Measurements from ENCODE around the gene STAG1.
"Not testable (repeated sequence)": the region's sequence is repeated elsewhere in the genome, so short reads cannot be mapped to it uniquely, and the experiment has no call there.

The STAG1 gene

DNA sequence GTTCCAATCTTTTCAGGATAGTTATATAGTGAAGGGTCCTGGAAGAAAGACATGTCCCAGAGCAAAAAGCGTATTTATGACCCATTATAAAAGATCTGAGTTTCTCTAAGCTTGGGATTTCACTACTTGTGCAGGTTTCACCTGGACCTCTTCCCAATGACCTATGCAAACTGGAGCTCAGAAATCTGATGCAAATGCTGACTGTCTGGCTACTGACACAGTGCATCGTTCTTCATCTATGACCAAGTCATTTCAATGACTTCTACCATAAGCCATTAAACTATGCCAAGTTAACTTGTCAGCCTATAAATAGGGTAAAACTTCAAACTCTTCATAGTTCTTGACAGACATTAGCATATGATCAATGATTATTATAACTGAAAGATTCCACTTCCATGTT, 11.1 kb downstream of the STAG1 start:
- DNase-seq = no peak

DNA sequence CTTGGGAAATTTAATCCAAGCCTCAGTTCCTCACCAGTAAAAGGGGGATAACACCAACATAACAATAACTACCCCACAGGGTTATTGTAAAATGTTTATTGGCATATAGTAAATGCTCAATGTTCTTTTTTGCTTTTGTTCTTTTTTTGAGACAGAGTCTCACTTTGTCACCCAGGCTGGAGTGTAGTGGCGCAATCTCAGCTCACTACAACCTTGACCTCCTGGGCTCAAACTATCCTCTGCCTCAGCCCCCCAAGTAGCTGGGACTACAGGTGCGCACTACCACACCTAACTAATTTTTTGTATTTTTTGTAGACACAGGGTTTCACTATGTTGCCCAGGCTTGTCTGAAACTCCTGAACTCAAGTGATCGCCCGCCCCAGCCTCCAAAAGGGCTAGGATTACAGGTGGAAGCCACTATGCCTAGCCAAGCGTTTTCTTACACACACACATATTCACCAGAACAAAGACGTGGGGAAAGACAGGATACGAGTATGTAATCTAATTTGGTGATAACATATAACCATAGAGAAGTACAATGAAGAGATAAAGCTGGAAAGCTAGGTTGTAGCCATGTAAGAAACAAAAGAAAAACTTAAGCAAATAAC, 11.7 kb downstream of the STAG1 start:
- DNase-seq = no peak

DNA sequence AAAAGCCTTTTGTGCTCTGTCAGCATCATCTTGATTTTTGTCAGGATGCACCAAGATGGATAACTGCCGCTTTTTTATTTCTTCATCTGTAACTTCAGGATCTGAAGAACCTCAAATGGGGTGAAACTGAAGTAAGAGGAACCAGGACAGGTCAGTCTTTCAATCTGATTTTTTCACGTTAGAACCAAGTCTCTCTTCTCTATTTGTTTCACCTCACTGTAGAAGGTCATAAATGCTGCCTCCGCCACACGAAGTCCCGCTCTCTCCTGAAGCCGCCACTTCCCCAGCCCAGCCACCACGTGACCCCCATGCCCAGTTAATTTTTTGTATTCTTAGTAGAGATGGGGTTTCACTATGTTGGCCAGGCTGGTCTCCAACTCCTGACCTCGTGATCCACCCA, 15.2 kb downstream of the STAG1 start:
- not testable (repeated sequence) for DNase-seq

DNA sequence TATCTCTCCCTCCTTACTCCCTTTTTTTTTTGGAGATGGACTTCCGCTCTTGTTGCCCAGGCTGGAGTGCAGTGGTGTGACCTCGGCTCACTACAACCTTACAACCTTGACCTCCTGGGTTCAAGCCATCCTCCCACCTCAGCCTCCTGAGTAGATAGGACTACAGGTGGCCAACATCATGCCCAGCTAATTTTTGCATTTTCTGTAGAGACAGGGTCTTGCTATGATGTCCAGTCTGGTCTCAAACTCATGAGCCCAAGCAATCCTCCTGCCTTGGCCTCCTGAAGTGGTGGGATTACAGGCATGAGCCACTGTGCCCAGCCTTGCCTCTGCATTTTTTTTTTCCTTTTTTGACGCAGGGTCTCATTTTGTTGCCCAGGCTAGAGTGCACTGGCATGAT, 17.1 kb downstream of the STAG1 start:
- DNase-seq = no peak

DNA sequence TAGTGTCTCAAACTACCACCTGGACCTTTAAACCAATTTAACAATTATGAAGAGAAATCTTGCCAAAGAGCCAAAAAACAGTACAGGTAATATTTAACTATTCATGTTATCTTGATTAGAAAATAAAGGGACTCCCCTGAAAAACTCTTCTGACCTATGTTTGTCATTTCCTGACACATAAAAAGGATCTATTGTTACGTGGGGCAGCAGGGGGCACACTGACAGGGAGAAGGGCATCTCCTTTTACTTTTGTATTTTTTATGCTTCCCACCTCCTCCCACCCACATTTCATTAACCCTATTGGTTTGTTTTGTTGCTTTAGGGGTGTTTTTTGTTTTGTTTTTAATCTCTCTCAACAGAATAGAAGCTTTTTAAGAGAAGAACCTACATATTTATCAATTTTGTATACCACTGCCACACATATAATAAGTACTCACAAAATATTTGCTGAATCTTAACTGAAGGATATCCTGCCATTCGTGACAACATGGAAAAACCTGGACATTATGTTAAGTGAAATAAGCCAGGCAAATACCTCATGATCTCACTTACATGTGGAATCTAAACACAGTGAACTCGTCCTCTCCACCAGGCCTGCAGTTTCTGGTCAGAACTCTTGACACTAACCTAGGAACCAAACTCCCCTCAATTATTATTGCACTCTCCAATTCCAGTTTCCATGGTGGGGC, 17.7 kb downstream of the STAG1 start:
- DNase-seq = no peak

DNA sequence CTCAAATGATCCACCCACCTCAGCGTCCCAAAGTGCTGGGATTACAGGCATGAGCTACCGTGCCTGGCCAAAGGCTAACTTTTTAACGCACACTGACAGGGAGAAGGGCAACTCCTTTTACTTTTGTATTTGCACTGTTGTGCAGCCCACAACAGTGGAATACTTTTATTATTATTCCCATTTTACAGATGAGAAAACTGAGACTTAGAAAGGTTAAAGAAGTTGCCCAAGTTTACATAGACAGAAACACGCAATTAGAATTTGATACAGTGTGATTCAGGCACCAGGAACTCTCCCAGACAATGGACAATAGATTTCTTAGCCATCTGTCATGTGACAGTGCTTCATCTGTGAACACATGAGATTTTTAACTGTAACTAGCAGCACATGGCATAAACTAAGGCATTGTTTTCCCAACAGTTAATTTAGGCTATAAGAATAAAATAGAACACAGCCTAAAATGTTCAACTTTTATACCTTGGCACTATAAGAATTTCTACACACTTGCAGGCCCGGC, 18.8 kb downstream of the STAG1 start:
- DNase-seq = no peak

DNA sequence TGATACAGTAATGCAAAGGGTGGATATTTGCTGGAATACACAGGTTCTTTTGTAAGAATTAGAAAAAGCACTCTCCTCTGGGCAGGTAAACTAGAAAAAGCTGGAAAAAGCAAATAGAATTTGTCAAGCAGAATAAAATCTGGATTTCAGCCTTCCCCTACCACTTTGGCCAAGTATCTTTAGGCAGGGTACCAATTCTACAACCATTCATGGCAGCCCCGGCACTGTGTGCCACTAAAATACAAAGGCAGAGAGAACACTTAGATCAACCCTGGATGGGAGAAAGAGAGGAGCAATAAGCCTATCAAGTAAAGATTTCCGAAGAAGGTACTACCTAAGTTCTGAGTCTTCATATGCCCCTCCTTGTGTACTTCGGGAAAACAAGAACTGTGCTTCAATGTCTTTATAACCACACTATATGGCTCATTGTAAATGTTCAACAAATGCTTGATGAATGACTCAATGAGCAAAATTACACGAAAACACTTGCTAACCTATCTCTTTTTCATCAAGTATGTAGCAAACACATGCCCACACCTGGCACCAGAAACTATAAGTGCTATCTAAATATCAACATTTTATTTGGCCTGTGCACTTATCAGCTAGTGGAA, 20.8 kb downstream of the STAG1 start:
- no peak for DNase-seq

DNA sequence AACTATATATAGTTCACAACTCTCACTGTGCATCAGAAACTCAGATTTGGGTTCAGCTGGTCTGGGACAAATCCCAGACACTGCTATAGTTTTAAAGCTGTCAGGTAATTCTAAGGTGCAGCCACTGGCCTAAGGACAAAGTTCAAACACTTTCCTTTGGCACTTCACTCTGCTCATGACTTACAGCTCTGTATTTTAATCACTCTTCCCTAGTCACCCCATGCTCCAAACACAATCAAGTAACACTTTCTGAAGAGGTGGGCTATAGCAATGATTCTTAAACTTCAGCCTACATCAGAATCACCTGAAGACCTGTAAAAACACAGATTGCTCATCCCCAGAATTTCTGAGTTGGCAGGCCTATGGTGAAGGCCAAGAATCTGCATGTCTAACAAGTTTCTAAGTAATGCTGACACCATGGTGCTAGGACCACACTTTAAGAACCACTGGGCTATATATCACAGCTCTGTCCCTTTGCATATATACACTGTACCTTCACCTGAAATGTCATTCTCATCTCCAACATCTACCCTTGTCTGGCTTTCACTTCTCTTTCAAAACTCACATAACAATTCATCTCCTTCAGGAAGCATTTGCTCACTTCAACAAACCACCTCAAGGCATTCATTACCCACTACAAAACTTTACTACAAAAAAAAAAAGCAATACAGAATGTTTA, 21.4 kb downstream of the STAG1 start:
- no peak for DNase-seq

DNA sequence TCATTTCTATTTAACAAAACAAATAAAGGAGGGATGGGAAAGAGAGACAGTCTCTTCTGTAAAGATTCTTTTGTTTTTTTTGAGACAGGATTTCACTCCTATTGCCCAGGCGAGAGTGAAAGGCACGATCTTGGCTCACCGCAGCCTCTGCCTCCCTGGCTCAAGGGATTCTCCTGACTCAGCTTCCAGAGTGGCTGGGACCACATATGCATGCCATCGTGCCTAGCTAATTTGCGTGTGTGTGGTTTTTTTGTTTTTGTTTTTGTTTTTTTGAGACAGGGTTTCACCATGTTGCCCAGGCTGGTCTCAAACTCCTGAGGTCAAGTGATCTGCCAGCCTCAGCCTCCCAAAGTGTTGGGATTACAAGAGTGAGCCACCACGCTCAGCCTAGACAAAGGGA, 23.3 kb downstream of the STAG1 start:
- no peak for DNase-seq

DNA sequence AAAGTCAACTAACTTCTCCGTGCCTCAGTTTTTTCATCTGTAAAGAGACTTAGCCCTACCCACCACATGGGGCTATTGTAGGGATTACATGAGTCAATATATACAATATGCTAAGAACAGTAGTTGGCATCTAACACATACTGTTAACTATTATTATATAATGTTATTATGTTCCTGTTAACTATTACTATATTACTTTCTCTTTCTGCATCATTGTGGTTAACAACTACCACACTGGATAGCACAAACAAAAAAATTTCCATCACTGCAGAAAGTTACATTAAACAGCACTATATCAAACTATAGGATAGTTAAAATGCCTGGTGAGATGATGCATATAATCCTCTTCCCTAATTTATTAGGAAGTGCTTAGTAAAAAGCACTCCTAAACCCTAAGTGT, 23.7 kb downstream of the STAG1 start:
- DNase-seq = no peak

DNA sequence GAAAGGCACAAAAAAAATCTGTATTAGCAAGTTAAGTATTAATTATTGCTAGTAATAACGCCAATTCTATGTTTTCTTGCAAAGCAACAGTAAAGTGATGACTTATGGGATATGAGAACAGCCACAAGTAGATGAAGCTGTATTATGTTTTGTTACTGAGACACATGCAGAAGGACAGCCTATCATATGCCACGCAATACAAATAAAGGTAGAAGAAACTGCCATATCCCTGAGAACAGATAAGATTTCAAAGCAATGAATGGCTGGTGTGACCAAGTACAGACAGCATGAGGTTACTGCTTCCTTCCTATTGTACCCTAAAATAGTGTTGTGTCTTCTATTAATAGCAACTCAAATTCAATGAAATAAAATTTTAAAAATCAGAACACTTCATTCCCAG, 26.7 kb downstream of the STAG1 start:
- DNase-seq = no peak

DNA sequence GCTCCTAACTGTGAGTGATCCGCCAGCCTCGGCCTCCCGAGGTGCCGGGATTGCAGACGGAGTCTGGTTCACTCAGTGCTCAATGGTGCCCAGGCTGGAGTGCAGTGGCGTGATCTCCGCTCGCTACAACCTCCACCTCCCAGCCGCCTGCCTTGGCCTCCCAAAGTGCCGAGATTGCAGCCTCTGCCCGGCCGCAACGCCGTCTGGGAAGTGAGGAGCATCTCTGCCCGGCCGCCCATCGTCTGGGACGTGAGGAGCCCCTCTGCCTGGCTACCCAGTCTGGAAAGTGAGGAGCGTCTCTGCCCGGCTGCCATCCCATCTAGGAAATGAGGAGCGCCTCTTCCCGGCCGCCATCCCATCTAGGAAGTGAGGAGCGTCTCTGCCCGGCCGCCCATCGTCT, 29.3 kb downstream of the STAG1 start:
- DNase-seq = not testable (repeated sequence)

DNA sequence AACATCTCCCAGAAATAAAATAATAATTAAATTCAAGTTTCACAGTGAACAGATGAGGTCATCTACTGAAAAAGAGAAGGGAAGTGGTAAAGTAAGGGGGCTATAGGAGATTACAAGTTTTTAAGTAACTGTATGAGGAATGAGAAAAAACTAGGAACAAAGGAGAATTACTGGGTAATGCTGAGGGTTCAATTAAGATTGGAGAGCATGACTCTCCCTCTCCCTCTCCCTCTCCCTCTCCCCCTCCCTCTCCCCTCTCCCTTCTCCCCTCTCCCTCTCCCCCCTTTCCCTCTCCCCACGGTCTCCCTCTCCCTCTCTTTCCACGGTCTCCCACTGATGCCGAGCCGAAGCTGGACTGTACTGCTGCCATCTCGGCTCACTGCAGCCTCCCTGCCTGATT, 29.8 kb downstream of the STAG1 start:
- not testable (repeated sequence) for DNase-seq

DNA sequence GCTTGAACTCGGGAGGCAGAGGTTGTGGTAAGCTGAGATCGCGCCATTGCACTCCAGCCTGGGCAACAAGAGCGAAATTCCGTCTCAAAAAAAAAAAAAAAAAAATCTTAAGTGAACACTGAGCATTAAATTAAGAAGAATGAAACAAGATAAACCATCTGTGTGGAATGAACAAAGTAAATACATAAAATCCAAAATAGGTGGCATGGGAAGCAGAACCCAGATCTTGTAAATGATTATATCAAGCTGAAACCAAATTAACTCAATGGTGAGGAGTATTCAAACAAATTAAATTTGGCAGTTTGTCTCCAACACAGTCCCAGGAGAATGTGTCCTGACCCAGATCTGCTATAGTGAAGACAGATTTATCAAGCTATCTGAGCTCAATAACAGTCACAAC, 32.1 kb downstream of the STAG1 start:
- no peak for DNase-seq

DNA sequence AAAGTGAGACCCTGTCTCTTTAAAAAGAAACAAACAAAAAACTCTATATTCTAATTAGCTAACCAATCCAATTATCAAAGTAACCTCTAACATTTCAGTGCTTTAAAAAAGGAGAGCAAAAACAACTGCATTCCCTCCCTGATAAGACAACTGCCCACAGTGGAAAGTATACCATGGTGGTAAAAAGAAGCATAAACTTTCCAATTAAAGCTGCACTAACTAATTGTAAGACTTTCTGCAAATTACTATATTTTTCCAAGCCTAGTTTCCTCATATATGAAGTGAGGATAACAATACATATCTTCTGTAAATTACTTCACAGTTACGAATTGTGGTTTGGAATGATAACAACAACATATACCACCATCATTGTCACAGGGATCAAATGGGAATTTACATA, 35.5 kb downstream of the STAG1 start:
- no peak for DNase-seq

DNA sequence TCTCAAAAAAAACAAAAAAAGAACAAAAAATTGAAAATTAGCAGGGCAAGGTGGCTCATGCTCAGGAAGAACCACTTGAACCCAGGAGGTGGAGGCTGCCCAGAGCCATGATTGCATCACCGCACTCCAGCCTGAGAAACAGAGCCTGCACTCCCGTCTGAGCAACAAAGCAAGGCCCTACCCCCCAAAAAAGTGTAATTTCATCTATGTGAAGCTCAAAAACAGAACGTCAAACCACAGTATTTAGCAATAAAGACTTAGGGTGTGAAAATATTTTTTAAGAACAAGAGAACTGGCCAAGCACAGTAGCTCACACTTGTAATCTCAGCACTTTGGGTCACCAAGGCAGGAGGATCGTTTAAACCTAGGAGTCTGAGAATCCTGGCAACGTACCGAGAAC, 38.2 kb downstream of the STAG1 start:
- DNase-seq = no peak

DNA sequence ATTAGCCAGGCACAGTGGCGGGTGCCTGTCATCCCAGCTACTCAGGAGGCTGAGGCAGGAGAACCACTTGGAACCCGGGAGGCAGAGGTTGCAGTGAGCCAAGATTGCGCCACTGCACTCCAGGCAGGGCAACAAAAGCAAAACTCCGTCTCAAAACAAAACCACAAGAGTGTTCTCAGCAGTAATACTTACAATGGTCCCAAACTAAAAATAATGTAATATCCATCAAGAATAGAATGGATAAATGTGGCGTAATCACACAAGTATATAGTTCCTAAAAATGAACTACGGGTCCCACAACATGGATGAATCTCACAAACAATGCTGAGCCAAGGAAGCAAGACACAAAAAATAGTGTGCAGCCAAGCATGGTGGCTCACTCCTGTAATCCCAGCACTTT, 39.2 kb downstream of the STAG1 start:
- no peak for DNase-seq

DNA sequence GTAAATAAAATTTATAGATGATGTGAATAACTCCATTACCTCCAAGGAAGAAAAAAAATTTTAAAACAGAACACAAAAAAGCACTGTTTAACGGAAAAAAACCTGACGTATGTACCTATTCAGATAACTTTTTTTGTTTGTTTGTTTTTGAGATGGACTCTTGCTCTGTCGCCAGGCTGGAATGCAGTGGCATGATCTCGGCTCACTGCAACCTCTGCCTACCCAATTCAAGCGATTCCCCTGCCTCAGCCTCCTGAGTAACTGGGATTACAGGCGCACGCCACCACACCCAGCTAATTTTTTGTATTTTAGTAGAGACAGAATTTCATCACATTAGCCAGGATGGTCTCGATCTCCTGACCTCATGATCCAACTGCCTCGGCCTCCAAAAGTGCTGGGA, 40.3 kb downstream of the STAG1 start:
- DNase-seq = not testable (repeated sequence)

DNA sequence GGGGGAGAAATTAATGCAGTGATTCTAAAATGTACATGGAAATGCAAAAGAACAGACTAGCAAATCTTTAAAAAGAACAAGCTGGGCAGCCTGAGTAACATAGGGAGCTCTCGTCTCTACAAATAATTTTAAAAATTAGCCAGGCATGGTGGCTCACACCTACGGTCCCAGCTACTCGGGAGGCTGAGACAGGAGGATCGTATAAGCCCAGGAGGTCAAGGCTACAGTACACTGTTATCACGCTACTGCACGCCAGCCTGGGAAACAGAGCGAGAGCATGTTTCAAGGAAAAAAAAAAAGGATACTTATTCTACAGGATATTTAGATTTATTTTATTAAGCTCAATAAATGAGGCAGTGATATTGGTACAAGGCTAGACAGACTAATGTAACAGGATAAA, 40.9 kb downstream of the STAG1 start:
- no peak for DNase-seq

DNA sequence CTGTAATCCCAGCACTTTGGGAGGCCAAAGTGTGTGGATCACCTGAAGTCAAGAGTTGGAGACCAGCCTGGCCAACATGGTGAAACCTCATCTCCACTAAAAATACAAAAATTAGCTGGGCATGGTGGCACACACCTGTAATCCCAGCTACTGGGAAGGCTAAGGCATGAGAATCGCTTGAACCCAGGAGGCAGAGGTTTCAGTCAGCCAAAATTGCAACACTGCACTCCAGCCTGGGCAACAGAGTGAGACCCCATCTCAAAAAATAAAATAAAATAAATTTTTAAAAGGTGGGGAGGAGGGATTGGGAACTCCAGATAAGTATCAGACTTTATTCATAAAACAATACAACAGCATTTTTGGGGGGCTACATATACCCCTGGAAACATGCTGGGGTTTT, 42.4 kb downstream of the STAG1 start:
- not testable (repeated sequence) for DNase-seq

DNA sequence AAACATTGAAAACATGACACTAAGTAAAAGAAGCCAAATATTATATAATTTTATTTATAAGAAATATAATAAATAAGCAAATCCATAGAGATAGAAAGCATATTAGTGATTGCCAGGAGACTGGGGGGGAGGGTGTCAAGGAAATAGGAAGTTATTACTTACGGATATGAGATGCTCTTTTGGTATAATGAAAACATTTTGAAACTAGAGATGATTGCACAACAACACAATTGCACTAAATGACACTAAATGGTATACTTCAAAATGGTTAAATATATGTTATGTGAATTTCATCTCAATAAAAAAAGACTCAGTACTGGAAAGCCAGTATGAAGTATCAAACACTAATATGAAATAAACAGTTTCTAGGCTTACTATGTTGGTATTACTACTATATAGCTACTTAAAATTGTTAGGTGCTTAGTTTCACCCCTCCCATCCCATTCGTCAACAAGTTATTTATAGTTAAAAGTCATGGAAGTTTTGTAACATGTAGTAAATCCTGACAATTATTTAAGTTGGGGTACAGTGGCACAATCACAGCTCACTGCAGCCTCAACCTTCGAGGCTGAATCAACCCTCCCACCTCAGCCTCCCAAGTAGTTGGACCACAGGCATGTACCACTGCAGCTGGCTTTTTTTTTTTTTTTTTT, 43.7 kb downstream of the STAG1 start:
- DNase-seq = no peak

DNA sequence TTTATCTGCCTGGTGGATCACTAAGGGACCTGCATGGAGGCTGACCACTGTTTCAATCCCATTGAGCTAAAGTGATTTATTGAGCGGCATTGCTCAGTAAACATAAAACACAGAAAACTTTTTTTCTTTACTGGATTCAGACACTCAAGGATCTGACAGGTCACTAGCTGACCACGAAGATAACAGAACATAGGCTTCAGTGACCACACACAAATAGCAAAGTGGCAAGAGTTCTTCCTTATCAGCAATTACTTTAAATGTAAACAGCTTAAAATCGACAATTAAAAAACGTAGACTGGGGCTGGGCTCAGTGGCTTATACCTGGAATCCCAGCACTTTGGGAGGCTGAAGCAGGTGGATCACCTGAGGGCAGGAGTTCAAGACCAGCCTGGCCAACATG, 48.7 kb downstream of the STAG1 start:
- no peak for DNase-seq

DNA sequence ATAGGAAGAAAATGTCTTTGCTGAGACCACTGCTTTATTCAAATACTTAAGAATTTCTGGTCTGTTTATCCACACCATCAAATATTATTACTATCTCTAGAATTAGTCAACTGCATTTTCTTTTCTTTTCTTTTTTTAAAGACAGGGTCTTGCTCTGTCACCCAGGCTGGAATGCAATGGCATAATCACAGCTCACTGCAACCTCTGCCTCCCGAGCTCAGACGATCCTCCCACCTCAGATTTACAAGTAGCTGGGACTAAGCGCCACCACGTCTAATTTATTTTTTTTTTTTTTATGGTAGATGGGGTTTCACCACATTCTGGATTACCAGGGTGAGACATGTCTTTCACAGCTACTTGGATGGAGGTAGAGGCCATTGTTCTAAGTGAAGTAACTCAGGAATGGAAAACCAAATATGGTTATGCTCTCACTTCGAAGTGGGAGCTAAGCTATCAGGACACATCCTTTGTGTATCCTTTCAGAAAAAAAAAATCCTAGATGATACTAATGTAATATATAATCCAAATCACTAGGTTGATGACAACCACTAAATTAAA, 52.8 kb downstream of the STAG1 start:
- DNase-seq = no peak
